ENCODE results near the gene VAT1L.
A peak's percentile ranks its signal among the peaks of the same experiment; 100 is the strongest.

Gene VAT1L

DNA sequence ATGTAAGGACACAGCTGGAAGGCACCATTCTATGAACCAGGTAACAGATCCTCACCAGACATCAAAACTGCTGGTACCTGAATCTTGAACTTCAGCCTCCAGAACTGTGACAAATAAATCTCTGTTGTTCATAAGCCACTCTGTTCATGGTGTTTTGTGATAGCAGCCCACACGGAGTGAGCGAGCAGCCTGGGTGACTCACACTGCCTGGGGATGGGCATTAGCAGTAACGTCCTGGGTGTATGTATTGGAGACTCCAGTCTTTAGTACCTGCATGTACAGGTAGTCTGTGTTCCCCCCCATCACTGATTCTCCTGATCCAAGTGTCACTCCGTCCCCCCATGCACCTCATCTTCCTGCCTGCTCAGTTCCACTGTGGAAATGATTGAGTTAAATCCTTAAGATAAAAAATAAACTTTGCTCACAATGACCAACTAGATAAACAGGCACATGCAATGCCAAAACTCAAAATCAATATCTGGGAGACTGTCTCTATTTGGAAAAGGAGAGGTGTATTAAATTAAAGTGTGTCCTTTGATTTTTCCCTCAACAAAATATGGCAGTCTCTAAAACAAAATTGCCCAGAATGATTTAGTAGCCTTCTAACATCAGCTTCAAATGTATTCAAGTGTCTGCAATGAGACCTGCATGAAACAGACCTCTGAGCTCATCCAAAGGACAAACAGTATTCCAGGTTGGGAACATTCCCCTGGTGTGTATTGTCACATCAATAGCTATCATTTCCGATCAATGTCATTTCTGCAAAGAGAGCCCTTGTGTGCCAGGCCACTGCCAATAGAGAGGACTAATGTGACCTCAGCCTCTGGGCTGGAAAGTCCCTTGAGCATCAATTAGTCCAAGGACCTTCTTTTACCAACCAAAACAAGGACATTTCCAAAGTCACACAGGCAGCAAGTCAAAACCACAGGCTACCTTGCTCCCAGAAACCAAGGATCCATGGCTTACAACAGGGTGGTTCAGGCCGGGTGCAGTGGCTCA, 12.2 kb upstream of the VAT1L start:
- in situ Hi-C loops (cut with HindIII; ENCODE audit: low pct_ligation_motif_present, low sequenced_read_pairs): no loop called here
- H3K36me3 ChIP-seq (replicated peaks): no peaks in the 10 kb centered on the region
- TF ChIP-seq, protein P1, sequence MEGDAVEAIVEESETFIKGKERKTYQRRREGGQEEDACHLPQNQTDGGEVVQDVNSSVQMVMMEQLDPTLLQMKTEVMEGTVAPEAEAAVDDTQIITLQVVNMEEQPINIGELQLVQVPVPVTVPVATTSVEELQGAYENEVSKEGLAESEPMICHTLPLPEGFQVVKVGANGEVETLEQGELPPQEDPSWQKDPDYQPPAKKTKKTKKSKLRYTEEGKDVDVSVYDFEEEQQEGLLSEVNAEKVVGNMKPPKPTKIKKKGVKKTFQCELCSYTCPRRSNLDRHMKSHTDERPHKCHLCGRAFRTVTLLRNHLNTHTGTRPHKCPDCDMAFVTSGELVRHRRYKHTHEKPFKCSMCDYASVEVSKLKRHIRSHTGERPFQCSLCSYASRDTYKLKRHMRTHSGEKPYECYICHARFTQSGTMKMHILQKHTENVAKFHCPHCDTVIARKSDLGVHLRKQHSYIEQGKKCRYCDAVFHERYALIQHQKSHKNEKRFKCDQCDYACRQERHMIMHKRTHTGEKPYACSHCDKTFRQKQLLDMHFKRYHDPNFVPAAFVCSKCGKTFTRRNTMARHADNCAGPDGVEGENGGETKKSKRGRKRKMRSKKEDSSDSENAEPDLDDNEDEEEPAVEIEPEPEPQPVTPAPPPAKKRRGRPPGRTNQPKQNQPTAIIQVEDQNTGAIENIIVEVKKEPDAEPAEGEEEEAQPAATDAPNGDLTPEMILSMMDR (IDR thresholded peaks at IDR 0.05; ENCODE audit: low read depth, low read length, missing control alignments): no peak
- no peaks in the 10 kb centered on the region for H3K27me3 ChIP-seq (replicated peaks)
- H3K27ac ChIP-seq: no peak overlapping the region
- H3K4me3 ChIP-seq (ENCODE audit: low read depth, low read length): no peak overlapping the region
- DNase-seq: peak; percentile 45

DNA sequence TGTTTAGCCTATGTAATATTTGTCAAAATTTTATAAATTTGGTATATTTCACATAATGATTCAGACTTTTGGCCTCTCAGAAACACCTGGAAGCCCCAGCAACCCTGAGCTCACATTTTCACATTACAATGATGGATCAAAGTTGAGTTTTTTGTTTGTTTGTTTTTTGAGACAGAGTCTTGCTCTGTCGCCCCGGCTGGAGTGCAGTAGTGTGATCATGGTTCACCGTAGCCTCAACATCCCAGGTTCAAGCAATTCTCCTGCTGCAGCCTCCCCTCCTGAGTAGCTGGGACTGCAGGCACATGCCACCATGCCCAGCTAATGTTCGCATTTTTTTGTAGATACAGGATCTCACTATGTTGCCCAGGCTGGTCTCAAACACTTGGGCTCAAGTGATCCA, 10.6 kb upstream of the VAT1L start:
- Histone ChIP-seq H3K4me3 (ENCODE audit: low read depth, low read length) (no peak overlapping the region), H3K27me3 (replicated peaks) (no peaks in the 10 kb centered on the region), H3K27ac (no peak overlapping the region), H3K36me3 (replicated peaks) (no peaks in the 10 kb centered on the region)
- in situ Hi-C loops (cut with HindIII; ENCODE audit: low pct_ligation_motif_present, low sequenced_read_pairs): no loop called here
- no peak for DNase-seq
- TF ChIP-seq, protein P1 (IDR thresholded peaks at IDR 0.05; ENCODE audit: low read depth, low read length, missing control alignments): no peak

DNA sequence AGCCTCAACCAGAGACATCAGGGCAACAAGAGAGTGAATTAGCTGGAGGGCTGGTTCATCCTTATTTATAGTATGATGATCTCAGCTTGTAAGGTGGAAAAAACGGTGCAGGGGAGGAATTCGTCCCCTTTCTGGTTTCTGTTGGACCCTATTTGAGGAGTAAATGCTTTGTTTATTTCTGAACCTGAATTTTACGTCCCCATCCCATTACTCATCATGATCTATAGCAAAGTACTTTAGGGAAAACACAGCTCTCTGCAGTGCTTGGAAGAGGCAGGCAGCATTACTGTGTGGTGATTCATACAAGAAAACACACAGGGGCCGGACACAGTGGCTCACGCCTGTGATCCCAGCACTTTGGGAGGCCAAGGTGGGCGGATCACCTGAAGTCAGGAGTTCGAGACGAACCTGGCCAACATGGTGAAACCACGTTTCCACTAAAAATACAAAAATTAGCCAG, 8.0 kb upstream of the VAT1L start:
- Histone ChIP-seq H3K27ac (peak overlapping the region; percentile 8), H3K4me3 (ENCODE audit: low read depth, low read length) (no peak overlapping the region), H3K36me3 (replicated peaks) (no peaks in the 10 kb centered on the region), H3K27me3 (replicated peaks) (no peaks in the 10 kb centered on the region)
- in situ Hi-C loops (cut with HindIII; ENCODE audit: low pct_ligation_motif_present, low sequenced_read_pairs): no loop called here
- TF ChIP-seq, protein P1 (IDR thresholded peaks at IDR 0.05; ENCODE audit: low read depth, low read length, missing control alignments): no peak
- peak; percentile 88 for DNase-seq

DNA sequence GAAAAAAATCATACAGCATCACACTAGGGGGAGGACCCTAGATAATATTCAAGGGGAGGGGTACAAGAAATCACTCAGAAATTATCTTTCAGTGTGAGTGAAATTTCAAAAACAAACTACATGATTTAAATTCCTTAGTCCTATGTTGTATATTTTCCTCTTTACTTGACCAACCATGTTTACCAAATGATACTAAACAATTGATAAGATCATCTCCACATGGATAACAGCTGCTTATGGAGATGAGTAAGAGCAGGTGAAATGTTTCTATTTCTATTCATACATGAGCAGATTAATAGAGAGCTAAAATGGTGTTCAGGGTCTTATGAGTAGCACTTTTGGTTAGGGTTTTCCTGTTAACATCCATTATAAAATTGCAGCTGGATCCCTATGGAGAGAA, 7.3 kb upstream of the VAT1L start:
- no peaks in the 10 kb centered on the region for H3K27me3 ChIP-seq (replicated peaks)
- H3K27ac ChIP-seq: no peak overlapping the region
- H3K36me3 ChIP-seq (replicated peaks): no peaks in the 10 kb centered on the region
- no peak for DNase-seq
- TF ChIP-seq, protein P1 (IDR thresholded peaks at IDR 0.05; ENCODE audit: low read depth, low read length, missing control alignments): no peak
- in situ Hi-C loops (cut with HindIII; ENCODE audit: low pct_ligation_motif_present, low sequenced_read_pairs): no loop called here
- no peak overlapping the region for H3K4me3 ChIP-seq (ENCODE audit: low read depth, low read length)

DNA sequence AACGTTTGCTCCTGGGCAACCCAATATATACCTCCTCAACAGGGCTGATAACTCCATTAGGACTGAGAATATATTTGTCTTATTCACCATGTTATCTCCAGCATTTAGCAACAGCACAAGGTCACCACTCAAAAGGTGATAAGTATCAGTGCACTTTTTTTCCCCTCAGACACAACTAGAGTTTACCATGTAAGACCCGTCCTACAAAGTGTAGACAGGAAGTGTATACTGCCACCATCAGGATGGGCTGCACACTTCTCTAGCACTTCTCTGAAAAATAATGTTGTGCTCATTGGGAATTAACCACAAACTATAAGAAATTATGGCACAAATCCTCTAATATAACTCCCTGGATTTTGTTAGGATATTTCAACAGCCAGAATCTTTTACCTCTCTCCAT, 5.7 kb upstream of the VAT1L start:
- DNase-seq: no peak
- Histone ChIP-seq H3K4me3 (ENCODE audit: low read depth, low read length) (no peak overlapping the region), H3K36me3 (replicated peaks) (no peaks in the 10 kb centered on the region), H3K27me3 (replicated peaks) (no peaks in the 10 kb centered on the region), H3K27ac (no peak overlapping the region)
- TF ChIP-seq, protein P1 (IDR thresholded peaks at IDR 0.05; ENCODE audit: low read depth, low read length, missing control alignments): peak; percentile 60
- in situ Hi-C loops (cut with HindIII; ENCODE audit: low pct_ligation_motif_present, low sequenced_read_pairs): no loop called here

Measured in brain microvascular endothelial cell (primary cell).